HepG2 (cell line): ENCODE data around the gene MAN2A2. TPM values are rescaled to one million over a fixed set of nuclear protein-coding genes. Genes with fewer than 3 reads are reported as not detected.

Source experiments
- AGO2 ChIP-seq: fragments of 200-400 bp; formaldehyde crosslinking; optimal IDR thresholded peaks from 2 replicates; pipeline ENCODE3; 2017; ENCODE audit warnings: mild to moderate bottlenecking, low read depth, low read length, moderate library complexity
- BRCA1 ChIP-seq: sonication (generic); formaldehyde crosslinking; IDR thresholded peaks from 2 replicates; pipeline ENCODE4 v1.4.0; 2020; ENCODE audit warnings: missing genetic modification reagents
- EZH2 ChIP-seq: conservative IDR thresholded peaks from 2 replicates; pipeline ENCODE4 v1.6.1; 2012; ENCODE audit warnings: mild to moderate bottlenecking, low read depth, low read length, moderate library complexity
- KDM2A ChIP-seq: sonication (generic); formaldehyde crosslinking; IDR thresholded peaks from 2 replicates; pipeline ENCODE4 v1.4.0; 2020; ENCODE audit warnings: low read depth, missing genetic modification reagents, borderline replicate concordance
- KDM5B ChIP-seq: sonication (generic); formaldehyde crosslinking; IDR thresholded peaks from 2 replicates; pipeline ENCODE4 v1.4.0; 2020; ENCODE audit warnings: missing genetic modification reagents, mild to moderate bottlenecking, borderline replicate concordance
- POLR2G ChIP-seq: fragments of 200-400 bp; formaldehyde crosslinking; IDR thresholded peaks from 2 replicates; pipeline ENCODE4 v1.6.1; 2018; ENCODE audit warnings: mild to moderate bottlenecking, low read depth, low read length, moderate library complexity
- PRPF4 ChIP-seq: fragments of 200-400 bp; formaldehyde crosslinking; IDR thresholded peaks from 2 replicates; pipeline ENCODE4 v1.6.1; 2016; ENCODE audit warnings: low read length, low read depth; ENCODE audit not compliant: poor library complexity, severe bottlenecking
- SMAD9 ChIP-seq: sonication (generic); formaldehyde crosslinking; IDR thresholded peaks from 2 replicates; pipeline ENCODE4 v1.5.1; 2020; ENCODE audit warnings: mild to moderate bottlenecking, missing genetic modification reagents
- SP5 ChIP-seq: IDR thresholded peaks from 2 replicates; pipeline ENCODE4 v1.6.1; 2016; ENCODE audit warnings: low read depth, borderline replicate concordance
- ZNF879 ChIP-seq: sonication (generic); formaldehyde crosslinking; IDR thresholded peaks from 2 replicates; pipeline ENCODE4 v1.8.1; 2023; ENCODE audit warnings: missing genetic modification reagents
- polyA plus RNA-seq, 8 experiments: library from polyadenylated mRNA; depleted of rRNA in 3 of 8; stranded (reverse) in 7 of 8; unstranded in 1 of 8; fragments of >200 nt; fragmentation: Illumina TruSeq in 4 of 8; extraction: Trizol in 4 of 8; gene quantifications; 2 replicates each; pipeline versions ENCODE4 v1.2.1 to v1.2.3, GENCODE V29; 2011 to 2016; ENCODE audit warnings: low read depth in 4 of 8, missing spikeins in 1 of 8, mixed read lengths in 1 of 8; ENCODE audit not compliant: insufficient read depth in 1 of 8
- total RNA-seq, 5 experiments: library from RNA; depleted of rRNA; stranded (reverse); fragments of >200 nt; fragmentation: Illumina TruSeq; extraction: Trizol; gene quantifications; 2 replicates each; pipeline ENCODE4 v1.2.3, GENCODE V29; 2016; ENCODE audit warnings: low read depth in 1 of 5
- TF ChIP-seq, protein P1 (sequence below), 2 experiments: fragments of 450-650 bp in 1 of 2; sonication (generic) in 1 of 2; formaldehyde crosslinking in 1 of 2; IDR thresholded peaks; 2 replicates each; pipeline versions ENCODE4 v1.6.1 to v1.8.0; 2016 to 2022; ENCODE audit warnings: antibody characterized with exemption in 1 of 2, mild to moderate bottlenecking in 1 of 2, missing genetic modification reagents in 1 of 2
- TF ChIP-seq, protein P2 (sequence below): sonication (generic); formaldehyde crosslinking; IDR thresholded peaks from 2 replicates; pipeline ENCODE4 v1.8.0; 2022; ENCODE audit warnings: mild to moderate bottlenecking, missing genetic modification reagents; ENCODE audit not compliant: insufficient replicate concordance
- TF ChIP-seq, protein P3 (sequence below): sonication (generic); formaldehyde crosslinking; IDR thresholded peaks from 2 replicates; pipeline ENCODE4 v1.4.0; 2020; ENCODE audit warnings: missing genetic modification reagents
- TF ChIP-seq, protein P4 (sequence below), 2 experiments: sonication (generic) in 1 of 2; formaldehyde crosslinking in 1 of 2; IDR thresholded peaks; 2 replicates each; pipeline versions ENCODE4 v1.5.1 to v1.6.1; 2011 to 2020; ENCODE audit warnings: borderline replicate concordance in 1 of 2, low read depth in 1 of 2, low read length in 1 of 2, mild to moderate bottlenecking in 1 of 2, missing genetic modification reagents in 1 of 2, moderate library complexity in 1 of 2

MAN2A2 gene
- total and polyA plus RNA-seq, 2 of the 13 experiments (the other 11 are each of a cell fraction or from before 2014, with no cell fraction given), result 17.5 to 51.5 TPM

DNA sequence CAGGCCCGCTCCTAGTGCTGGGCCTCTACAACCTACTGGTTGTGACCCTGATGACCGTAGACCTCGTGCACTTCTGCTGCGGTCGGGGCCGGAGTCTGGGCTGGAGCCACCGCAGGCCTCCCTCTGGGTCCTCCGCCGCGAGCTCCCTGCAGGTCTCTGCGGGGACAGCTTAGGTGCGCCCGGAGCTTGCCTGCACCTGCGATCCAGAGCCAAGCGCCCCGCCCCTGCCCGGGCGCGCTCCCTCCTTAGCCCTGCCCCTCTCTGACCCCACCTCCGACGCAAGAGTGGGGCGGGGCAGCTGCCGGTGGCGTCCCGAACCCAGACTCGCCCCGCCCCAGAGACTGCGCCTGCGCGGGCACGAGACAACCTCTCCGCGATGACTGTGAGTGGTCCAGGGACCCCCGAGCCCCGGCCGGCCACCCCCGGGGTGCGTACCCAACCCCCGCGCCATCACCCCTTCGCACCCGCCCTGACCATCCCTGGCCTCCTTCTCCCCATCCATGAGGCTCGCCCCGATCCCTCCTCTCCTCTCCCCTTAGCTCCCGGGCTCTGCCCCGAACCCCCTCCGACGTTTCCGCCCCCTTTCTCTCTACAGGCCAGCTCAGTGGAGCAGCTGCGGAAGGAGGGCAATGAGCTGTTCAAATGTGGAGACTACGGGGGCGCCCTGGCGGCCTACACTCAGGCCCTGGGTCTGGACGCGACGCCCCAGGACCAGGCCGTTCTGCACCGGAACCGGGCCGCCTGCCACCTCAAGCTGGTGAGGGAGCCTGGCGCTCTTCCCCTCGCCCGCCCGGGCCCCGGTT is 32.0 kb downstream of the MAN2A2 start, which contains the start of gene UNC45A (continued):
- TF ChIP-seq, protein P1, sequence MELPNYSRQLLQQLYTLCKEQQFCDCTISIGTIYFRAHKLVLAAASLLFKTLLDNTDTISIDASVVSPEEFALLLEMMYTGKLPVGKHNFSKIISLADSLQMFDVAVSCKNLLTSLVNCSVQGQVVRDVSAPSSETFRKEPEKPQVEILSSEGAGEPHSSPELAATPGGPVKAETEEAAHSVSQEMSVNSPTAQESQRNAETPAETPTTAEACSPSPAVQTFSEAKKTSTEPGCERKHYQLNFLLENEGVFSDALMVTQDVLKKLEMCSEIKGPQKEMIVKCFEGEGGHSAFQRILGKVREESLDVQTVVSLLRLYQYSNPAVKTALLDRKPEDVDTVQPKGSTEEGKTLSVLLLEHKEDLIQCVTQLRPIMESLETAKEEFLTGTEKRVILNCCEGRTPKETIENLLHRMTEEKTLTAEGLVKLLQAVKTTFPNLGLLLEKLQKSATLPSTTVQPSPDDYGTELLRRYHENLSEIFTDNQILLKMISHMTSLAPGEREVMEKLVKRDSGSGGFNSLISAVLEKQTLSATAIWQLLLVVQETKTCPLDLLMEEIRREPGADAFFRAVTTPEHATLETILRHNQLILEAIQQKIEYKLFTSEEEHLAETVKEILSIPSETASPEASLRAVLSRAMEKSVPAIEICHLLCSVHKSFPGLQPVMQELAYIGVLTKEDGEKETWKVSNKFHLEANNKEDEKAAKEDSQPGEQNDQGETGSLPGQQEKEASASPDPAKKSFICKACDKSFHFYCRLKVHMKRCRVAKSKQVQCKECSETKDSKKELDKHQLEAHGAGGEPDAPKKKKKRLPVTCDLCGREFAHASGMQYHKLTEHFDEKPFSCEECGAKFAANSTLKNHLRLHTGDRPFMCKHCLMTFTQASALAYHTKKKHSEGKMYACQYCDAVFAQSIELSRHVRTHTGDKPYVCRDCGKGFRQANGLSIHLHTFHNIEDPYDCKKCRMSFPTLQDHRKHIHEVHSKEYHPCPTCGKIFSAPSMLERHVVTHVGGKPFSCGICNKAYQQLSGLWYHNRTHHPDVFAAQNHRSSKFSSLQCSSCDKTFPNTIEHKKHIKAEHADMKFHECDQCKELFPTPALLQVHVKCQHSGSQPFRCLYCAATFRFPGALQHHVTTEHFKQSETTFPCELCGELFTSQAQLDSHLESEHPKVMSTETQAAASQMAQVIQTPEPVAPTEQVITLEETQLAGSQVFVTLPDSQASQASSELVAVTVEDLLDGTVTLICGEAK (IDR thresholded peaks at IDR 0.05), result no peak
- TF ChIP-seq, protein P1 (CRISPR knock-in tag; IDR thresholded peaks at IDR 0.05), result peak; percentile 29; the same call in 1 of the 2 replicates
- TF ChIP-seq KDM2A (CRISPR knock-in tag), result 0 out of 2 replicates have a peak, but pooled peaks have one; percentile 43
- TF ChIP-seq EZH2, result no peak
- TF ChIP-seq SMAD9 (CRISPR knock-in tag), result 0 out of 2 replicates have a peak, but pooled peaks have one; percentile 46
- TF ChIP-seq, protein P2, sequence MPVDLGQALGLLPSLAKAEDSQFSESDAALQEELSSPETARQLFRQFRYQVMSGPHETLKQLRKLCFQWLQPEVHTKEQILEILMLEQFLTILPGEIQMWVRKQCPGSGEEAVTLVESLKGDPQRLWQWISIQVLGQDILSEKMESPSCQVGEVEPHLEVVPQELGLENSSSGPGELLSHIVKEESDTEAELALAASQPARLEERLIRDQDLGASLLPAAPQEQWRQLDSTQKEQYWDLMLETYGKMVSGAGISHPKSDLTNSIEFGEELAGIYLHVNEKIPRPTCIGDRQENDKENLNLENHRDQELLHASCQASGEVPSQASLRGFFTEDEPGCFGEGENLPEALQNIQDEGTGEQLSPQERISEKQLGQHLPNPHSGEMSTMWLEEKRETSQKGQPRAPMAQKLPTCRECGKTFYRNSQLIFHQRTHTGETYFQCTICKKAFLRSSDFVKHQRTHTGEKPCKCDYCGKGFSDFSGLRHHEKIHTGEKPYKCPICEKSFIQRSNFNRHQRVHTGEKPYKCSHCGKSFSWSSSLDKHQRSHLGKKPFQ (CRISPR knock-in tag), result peak; percentile 52
- 0 out of 2 replicates have a peak, but pooled peaks have one; percentile 43 for TF ChIP-seq KDM5B (CRISPR knock-in tag)
- no peak for TF ChIP-seq ZNF879
- TF ChIP-seq, protein P3, sequence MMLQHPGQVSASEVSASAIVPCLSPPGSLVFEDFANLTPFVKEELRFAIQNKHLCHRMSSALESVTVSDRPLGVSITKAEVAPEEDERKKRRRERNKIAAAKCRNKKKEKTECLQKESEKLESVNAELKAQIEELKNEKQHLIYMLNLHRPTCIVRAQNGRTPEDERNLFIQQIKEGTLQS (CRISPR knock-in tag), result no peak
- peak; percentile 61 for TF ChIP-seq AGO2
- TF ChIP-seq PRPF4, result no peak
- TF ChIP-seq BRCA1, result no peak
- TF ChIP-seq POLR2G, result peak; percentile 71
- TF ChIP-seq, protein P4, sequence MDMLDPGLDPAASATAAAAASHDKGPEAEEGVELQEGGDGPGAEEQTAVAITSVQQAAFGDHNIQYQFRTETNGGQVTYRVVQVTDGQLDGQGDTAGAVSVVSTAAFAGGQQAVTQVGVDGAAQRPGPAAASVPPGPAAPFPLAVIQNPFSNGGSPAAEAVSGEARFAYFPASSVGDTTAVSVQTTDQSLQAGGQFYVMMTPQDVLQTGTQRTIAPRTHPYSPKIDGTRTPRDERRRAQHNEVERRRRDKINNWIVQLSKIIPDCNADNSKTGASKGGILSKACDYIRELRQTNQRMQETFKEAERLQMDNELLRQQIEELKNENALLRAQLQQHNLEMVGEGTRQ (IDR thresholded peaks at IDR 0.05; ENCODE audit: low read depth, low read length), result no peak
- TF ChIP-seq, protein P4 (CRISPR knock-in tag; IDR thresholded peaks at IDR 0.05; ENCODE audit: borderline replicate concordance), result peak; percentile 30; the same call in 1 of the 2 replicates
- TF ChIP-seq SP5 (CRISPR knock-in tag), result peak; percentile 84
